Stimulated activated CD8-positive, alpha-beta memory T cell treated with anti-CD3 and anti-CD28 coated beads, Interleukin-7, amount 100 ng/mL, for 1 hour (primary cell): Measurements from ENCODE around the gene CDH13.

Experiments
- DNase-seq, 2 donors: peaks; one replicate each; pipeline ENCODE4 v3.0.0-alpha.2; 2020; ENCODE audit warnings: low read depth in 2 of 2

CDH13 gene

DNA sequence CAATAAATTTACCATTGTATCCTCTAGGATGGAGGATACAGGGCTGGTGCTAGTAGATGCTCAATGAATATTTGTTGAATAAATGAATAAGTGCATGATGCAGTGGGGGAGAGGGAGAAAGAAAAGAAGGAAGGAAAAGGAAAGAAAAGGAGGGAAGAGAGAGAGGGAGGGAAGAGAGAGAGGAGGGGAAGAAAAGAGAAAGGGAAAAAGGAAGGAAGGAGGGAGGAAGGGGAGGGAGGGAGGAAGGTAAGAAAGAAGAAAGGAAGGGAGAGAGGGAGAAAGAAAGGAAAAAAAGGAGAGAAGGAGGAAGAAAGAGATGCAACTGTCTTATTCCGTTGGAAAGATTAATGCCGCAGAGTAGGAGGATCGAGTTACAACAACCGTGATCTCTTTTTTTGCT, 1211.4 kb downstream of the CDH13 start:
- no peak for DNase-seq

DNA sequence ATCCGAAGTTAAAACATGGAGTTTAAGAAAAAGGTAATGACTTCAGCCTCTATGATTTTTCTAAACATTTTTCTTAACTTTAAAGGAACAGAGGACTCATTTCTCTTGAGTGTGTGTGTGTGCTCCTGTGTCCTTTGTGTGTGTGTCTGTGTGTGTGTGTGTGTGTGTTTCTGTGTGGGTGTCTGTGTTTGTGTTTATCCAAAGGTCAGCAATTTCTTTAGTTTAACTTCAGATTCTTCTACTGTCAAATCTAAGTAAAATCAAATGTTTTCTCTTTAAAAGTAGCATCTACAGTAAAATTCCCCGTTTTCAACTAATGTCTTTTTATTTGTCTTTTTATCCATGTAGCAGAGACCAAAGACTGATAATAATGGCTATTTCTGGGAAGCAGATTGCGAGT, 1212.8 kb downstream of the CDH13 start:
- no peak for DNase-seq

DNA sequence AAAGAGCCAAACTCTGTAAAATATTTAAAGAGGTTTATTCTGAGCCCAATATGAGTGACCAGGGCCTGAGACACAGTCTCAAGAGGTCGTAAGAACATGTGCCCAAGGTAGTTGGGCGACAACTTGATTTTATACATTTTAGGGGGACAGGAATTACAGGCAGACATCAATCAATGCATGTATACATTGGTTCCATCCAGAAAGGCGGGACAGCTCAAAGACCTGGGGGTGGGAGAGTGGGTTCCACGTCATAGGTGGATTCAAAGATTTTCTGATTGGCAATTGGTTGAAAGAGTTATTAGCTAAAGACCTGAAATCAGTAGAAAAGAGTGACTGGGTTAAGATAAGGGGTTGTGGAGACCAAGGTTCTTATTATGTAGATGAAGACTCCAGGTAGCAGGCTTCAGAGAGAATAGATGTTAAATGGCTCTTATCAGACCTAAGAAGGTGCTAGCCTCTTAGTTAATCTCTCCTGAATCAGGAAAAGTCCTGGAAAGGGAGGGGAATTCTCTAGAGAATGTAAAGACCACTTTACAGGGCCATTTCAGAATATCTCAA, 1213.4 kb downstream of the CDH13 start:
- no peak for DNase-seq

DNA sequence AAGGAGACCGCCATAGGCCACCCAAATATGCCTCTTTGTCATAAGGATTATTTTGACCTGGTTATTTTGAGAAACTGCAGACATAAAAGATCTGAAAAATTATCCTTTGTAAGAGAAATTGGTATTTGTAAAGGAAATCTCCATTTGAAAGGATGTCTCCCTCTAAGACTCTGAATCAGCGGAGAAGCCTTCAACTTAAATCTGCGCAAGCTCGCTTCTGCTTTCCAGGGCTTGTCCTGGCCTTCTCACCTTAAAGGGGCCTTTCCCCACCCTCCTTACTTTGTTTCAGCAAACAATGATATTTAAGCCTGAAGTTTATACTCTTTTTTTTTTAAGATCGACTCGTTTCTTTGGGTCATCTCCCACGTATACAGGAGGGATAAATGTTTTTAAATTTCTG, 1215.5 kb downstream of the CDH13 start:
- no peak for DNase-seq

DNA sequence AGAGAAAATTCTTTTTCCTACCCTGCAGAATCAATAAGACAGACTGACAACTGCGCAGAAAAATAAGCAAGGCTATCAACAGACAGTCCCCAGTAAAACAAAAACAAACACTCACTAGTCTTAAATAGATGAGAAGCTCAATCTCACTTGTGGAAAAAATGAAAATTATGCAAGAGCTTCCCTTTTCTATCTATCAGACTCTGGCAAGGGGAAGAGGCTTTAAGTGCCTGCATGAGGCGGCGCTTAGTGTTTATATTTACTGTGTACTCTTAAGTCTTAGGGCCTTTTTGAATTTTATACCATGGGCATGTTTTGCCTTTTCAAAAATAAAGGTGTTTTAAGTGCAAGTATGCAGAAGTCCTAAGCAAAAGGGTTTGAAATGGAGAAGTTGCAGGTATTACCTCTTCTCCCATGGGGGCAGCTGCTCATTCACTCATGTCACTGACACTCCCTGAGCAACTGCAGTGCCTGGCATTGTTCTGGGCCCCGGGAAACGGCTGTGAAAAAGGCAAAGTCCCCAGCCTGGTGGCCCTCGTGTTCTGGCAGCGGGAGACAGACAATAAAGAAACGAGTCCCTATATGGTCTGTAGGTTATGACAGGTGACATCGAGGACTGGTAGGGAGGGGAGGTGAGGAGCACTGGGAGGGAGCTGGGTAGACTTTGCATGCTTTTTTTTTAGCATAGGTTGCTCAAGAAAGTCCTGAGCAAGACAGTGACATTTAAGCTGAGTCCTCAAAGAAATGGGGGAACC, 1216.2 kb downstream of the CDH13 start:
- DNase-seq: no peak

DNA sequence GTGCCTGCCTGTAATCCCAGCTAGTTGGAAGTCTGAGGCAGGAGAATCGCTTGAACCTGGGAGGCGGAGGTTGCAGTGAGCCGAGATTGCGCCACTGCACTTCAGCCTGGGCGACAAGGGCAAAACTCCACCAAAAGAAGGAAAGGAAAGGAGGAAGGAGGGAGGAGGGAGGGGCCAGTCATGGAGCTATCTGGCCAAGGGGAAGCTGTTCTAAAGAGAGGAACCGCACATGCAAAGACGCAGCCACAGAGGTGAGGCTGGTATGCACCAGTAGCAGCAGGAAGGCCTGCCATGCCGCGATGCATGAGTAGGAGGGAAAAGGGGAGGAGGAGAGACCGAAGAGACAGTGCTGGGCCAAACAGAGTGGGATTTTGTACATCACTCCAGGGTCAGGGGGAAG, 1216.9 kb downstream of the CDH13 start:
- DNase-seq: no peak

DNA sequence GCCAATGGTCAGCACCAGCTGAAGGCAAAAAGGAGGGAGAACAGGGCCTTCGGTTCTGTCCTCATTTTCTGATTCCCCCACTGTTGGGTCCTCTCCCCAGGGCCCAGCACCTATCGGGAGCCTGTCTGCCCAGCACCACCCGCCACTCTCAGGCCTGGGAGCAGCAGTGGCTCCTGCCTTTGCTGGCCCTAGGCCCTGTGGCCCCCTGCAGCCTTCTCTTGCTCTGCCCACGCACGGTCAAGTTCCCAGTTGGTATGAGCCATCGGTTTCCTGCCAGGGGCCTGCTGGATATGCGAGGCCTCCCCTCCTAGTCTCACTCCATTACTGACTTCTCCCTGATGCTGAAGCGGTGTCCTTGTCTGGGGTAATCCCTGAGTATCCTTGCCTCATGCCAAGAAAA, 1218.5 kb downstream of the CDH13 start:
- no peak for DNase-seq

DNA sequence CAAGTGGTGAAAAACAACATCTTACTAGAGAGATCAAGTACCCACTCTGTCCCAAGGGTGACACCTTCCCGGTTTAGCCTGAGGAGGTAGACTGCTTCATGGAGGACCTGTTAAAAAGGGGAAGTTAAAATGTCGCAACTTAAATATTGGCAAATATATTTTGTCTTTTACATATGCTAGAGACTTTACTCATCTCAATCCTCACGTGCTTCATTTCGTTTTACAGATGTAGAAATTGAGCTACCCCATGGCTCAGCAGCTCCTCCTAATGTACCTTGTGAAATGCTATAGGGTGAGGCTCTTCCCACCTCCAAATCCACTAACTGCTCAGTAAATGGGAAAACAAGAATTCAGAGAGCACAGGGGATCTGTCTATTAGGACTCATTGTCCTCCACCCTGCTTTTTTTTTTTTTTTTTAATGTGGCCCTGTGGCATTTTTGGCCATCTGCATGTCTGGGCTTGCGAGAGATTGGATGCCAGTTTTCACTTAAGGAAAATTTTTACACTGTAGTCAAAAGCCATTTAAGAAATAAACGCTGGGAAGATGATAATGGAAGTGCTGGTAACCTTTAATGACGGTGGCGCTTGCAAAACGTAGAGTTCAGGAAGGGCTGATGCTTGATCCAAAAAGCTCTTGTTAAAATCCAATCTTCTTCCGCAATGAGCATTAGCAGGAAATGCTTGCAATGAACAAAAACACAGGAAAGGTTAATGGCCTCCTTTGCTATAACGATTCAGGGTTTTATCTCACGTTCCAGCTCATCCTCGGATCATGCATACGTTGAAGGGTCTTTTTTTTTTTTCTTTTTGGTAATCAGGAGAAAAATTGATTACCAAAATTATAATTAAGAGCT, 1220.8 kb downstream of the CDH13 start:
- no peak for DNase-seq

DNA sequence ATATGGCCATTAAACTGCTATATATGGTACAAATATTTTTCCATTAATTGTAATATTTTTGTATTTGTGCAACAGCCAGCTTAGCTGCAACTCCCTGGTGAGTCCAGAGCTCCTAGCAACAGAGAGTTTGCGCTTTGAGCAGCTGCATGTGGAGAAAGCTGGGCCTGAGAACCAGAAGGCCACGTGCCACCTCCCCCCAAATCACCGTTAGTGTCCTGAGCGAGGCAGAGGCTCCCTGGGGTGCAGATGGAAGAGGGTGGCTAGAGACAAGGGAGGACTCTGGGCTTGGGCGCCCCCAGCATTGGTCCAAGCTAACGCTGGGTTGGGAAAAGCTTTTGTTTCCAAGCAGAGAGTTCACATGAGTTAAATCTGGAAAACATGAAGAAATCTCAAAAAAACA, 1222.7 kb downstream of the CDH13 start:
- DNase-seq: no peak
